Measurements from ENCODE around the gene IL34.

The IL34 gene

DNA sequence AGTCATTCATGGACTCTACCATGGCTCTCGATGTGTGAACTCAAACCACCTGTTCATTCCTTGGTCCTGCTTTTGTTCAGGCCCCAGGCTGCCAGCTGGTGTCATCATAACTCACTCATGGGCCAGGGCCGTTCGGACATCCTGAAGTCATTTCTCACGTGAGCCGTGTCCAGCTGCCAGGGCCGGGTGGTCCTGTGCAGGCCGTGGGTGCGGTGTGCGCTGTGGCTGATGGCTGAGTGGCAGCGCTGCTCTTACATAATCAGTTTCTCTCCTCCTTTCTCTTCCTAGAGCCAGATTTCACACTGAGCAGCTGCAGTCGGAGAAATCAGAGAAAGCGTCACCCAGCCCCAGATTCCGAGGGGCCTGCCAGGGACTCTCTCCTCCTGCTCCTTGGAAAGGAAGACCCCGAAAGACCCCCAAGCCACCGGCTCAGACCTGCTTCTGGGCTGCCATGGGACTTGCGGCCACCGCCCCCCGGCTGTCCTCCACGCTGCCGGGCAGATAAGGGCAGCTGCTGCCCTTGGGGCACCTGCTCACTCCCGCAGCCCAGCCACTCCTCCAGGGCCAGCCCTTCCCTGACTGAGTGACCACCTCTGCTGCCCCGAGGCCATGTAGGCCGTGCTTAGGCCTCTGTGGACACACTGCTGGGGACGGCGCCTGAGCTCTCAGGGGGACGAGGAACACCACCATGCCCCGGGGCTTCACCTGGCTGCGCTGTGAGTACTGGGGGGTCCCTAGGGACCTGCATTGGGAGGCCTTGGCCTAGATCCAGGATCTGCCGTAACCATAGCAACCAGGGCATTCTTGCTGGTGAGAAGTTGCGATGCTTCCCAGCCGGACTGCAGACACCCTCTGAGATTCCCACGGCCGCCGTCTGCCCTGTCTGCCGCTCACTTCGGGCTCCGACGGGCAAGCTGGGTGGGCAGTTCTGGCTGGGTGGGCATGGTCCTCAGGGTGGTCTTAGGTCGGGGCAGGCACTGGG lies at the start of gene IL34:
TSS of gene IL34 (plus strand) at position 300 of the 982 bp plus-strand sequence. CDS start at position 689, 389 bp downstream.
- H3K9ac ChIP-seq (ENCODE audit: low read length), result no peak within 1 kb of the TSS
- no peak within 1 kb of the TSS for H3K4me3 ChIP-seq (ENCODE audit: low read length)

DNA sequence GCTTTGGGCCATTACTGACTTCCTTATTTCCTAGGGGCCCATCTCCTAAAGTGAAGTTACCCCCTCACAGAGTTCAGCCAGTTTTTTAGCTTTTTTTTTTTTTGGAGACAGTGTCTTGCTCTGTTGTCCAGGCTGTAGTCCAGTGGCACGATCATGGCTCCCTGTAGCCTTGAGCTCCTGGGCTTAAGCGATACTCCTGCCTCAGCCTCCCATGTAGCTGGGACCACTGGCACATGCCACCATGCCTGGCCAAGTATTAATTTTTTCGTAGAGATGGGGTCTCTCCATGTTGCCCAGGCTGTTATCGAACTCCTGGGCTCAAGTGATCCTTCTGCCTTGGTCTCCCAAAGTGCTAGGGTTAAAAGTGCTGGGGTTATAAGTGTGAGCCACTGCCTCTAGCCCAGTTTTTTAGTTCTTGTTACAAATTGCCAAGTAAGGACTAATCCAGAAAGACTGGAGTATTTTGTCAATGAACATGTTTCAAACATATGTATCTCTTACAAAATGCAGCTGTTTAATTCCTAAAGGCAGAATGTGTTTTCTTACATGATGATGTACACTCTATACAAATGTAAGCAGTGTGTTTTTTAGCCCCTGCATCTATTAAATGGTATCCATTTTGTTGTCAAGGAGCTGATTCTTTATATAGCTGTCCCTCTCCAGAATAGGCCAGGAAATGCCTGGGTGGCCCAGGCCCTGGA lies 49.1 kb upstream of the IL34 start:
- no peak overlapping the region for H3K9ac ChIP-seq (ENCODE audit: low read length)
- H3K4me1 ChIP-seq (ENCODE audit: control insufficient read depth, low read depth, low read length), result no peaks in the 10 kb centered on the region
- H3K4me3 ChIP-seq (ENCODE audit: low read length), result no peak overlapping the region
- no peaks in the 10 kb centered on the region for H3K9me3 ChIP-seq (ENCODE audit: control insufficient read depth, low read depth, low read length)
- H3K27ac ChIP-seq (ENCODE audit: low read length), result no peak overlapping the region
- no peaks in the 10 kb centered on the region for H3K36me3 ChIP-seq (ENCODE audit: control insufficient read depth, low read depth, low read length)
- H3K27me3 ChIP-seq (ENCODE audit: control insufficient read depth, insufficient read depth, low read length), result no peaks in the 10 kb centered on the region

More for the DNA sequence above, at the start of gene IL34:
- no peaks in the 10 kb centered on the region for H3K36me3 ChIP-seq (ENCODE audit: control insufficient read depth, low read depth, low read length)
- no peaks in the 10 kb centered on the region for H3K27me3 ChIP-seq (ENCODE audit: control insufficient read depth, insufficient read depth, low read length)
- no peaks in the 10 kb centered on the region for H3K9me3 ChIP-seq (ENCODE audit: control insufficient read depth, low read depth, low read length)
- no peak within 1 kb of the TSS for H3K27ac ChIP-seq (ENCODE audit: low read length)
- H3K4me1 ChIP-seq (ENCODE audit: control insufficient read depth, low read depth, low read length), result no peaks in the 10 kb centered on the region

DNA sequence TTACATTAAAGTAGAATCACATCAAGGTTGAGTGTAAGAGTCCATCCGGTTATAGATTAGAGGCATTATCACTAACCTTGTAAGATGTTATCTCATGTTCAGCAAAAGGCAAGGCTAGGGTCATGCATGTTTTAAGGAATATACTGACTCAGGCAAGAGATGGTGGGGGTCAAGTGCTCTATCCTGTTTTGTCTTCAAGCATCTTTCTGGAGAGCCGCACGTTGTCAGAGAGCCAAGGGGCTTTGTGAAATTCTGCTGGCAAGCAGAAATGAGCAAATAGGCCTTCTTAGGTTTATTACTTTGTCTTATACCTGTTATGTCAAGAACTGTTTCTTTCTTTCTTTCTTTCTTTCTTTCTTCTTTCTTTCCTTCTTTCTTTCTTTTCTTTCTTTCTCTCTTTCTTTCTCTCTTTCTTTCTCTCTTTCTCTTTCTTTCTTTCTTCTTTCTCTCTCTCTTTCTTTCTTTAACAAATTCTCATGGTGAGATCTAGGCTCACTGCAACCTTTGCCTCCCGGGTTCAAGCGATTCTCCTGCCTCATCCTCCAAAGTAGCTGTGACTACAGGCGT lies 47.3 kb upstream of the IL34 start:
- no peaks in the 10 kb centered on the region for H3K36me3 ChIP-seq (ENCODE audit: control insufficient read depth, low read depth, low read length)
- no peak overlapping the region for H3K9ac ChIP-seq (ENCODE audit: low read length)
- H3K27ac ChIP-seq (ENCODE audit: low read length), result no peak overlapping the region
- no peaks in the 10 kb centered on the region for H3K9me3 ChIP-seq (ENCODE audit: control insufficient read depth, low read depth, low read length)
- no peaks in the 10 kb centered on the region for H3K4me1 ChIP-seq (ENCODE audit: control insufficient read depth, low read depth, low read length)
- no peak overlapping the region for H3K4me3 ChIP-seq (ENCODE audit: low read length)
- H3K27me3 ChIP-seq (ENCODE audit: control insufficient read depth, insufficient read depth, low read length), result no peaks in the 10 kb centered on the region

DNA sequence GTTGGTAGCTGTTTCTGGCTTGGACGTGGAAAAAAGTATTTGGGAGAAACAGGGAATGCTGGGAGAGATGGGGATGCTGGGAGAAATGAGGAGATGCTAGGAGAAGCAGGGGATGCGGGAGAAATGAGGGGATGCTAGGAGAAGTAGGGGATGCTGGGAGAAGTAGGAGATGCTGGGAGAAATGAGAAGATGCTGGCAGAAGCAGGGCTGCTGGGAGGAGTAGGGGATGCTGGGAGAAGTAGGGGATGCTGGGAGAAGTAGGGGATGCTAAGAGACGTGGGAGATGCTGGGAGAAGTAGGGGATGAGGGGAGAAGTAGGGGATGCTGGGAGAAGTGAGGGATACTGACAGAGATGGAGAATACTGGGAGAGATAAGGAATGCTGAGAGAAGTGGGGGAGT lies 45.6 kb upstream of the IL34 start:
- H3K36me3 ChIP-seq (ENCODE audit: control insufficient read depth, low read depth, low read length), result no peaks in the 10 kb centered on the region
- no peak overlapping the region for H3K4me3 ChIP-seq (ENCODE audit: low read length)
- no peak overlapping the region for H3K9ac ChIP-seq (ENCODE audit: low read length)

DNA sequence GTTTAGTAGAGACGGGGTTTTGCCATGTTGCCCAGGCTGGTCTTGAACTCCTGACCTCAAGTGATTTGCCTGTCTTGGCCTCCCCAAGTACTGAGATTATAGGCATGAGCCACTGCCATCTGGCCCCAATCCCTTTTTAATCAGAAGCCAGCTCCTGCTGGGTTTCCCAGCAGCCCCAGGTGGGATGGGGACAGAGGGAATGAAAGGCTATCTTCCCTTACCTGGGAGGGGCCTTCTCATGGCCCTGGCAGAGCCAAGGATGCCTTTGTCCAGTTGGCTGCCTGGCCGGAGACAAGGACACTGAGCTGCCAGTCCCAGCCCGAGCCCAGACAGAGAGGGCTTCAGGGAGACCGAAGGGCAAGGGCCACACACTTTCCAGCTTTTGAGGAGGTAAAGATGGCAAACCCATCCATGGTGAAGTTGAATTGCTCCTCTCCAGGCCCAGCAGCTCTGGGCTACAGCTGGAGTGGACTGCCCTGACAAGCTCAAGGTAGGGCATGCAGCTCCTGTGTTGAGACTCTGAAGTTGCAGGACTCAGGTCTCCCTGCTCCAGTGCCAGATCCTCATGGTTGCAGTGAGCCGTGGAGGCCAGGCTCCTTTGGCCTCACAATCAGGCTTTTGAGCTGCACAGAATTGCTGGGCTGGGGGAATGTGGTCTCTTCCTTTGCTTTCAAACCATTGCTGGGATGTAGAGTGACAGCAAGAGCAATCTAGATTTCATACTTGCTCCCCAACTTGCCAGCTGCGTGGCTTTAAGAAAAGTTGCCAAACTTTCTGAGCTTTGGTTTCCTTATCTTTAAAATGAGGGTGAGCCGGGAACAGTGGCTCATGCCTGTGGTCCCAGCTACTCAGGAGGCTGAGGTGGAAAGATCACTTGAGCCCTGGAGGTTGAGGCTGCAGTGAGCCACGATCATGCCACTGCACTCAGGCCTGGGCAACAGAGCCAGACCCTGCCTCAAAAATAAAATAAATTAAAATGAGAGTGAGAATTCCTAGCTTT lies 44.5 kb upstream of the IL34 start:
- H3K9me3 ChIP-seq (ENCODE audit: control insufficient read depth, low read depth, low read length), result no peaks in the 10 kb centered on the region
- H3K4me3 ChIP-seq (ENCODE audit: low read length), result no peak overlapping the region
- H3K27ac ChIP-seq (ENCODE audit: low read length), result no peak overlapping the region
- H3K27me3 ChIP-seq (ENCODE audit: control insufficient read depth, insufficient read depth, low read length), result no peaks in the 10 kb centered on the region
- no peaks in the 10 kb centered on the region for H3K36me3 ChIP-seq (ENCODE audit: control insufficient read depth, low read depth, low read length)
- no peaks in the 10 kb centered on the region for H3K4me1 ChIP-seq (ENCODE audit: control insufficient read depth, low read depth, low read length)
- H3K9ac ChIP-seq (ENCODE audit: low read length), result no peak overlapping the region

More for the DNA sequence above, 45.6 kb upstream of the IL34 start:
- Histone ChIP-seq H3K27me3 (ENCODE audit: control insufficient read depth, insufficient read depth, low read length) (no peaks in the 10 kb centered on the region), H3K4me1 (ENCODE audit: control insufficient read depth, low read depth, low read length) (no peaks in the 10 kb centered on the region), H3K9me3 (ENCODE audit: control insufficient read depth, low read depth, low read length) (no peaks in the 10 kb centered on the region), H3K27ac (ENCODE audit: low read length) (no peak overlapping the region)

DNA sequence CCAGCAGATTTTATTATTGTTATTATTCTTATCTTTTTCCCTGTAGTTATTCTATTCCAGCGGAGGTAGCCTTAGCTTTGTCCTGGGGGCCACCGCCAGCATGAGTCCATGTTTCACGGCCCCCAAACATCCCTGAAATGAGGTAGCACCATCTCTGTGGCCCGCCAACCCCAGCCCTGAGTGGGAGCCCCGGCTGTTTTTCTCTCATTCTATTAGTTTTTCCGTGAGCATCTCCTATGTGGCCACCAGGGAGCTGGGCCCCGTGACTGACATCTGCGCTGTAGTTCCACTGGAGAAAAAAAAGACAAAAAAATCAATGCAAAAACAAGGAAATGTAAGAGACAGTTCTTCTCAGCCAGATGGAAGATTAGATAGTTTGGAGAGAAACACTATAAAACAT lies 43.5 kb upstream of the IL34 start:
- H3K9me3 ChIP-seq (ENCODE audit: control insufficient read depth, low read depth, low read length), result no peaks in the 10 kb centered on the region
- no peak overlapping the region for H3K9ac ChIP-seq (ENCODE audit: low read length)
- no peak overlapping the region for H3K4me3 ChIP-seq (ENCODE audit: low read length)
- H3K27ac ChIP-seq (ENCODE audit: low read length), result no peak overlapping the region
- no peaks in the 10 kb centered on the region for H3K27me3 ChIP-seq (ENCODE audit: control insufficient read depth, insufficient read depth, low read length)
- no peaks in the 10 kb centered on the region for H3K36me3 ChIP-seq (ENCODE audit: control insufficient read depth, low read depth, low read length)
- H3K4me1 ChIP-seq (ENCODE audit: control insufficient read depth, low read depth, low read length), result no peaks in the 10 kb centered on the region

DNA sequence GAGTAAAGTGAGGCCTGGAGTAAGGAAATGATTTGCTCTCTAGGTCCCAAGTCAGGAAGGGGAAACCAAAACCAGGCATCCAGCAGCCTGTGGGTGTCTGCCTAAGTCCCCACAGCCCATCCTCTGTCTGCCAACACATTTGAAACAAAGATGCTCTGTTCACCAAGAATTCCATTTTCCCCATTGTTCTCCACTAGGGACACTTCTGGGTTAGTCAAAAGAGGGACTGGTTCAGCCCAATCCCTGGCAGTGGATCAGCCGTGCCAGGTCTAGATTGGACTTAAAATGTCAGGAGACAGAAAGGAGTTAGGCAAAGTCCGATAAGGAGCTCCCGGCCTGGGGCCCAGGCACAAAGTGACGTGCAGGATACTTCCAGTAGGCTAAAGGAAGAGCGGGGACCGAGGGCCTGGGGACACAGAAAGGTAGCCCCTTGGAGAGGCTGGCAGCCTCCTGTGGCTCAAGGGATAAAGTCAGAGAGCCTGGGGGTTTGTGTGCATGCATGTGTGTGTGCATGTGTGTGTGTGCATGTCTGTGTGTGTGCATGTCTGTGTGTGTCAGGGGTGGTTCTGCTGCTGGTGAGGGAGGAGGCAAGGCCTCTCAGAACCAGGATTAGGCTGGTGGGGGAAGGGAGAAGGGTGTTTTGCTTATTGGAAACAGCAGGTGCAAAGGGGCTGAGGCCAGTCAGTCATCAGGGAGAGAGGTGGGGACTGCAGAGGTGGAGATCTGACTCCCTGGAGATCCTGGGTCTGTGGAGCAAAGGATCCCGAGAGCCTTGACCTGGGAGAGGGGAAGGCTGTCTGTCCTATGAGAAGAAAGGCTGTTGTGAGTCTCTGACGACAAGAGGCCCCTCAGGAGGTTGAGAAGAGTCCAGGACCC lies 41.7 kb upstream of the IL34 start:
- Histone ChIP-seq H3K9me3 (ENCODE audit: control insufficient read depth, low read depth, low read length) (no peaks in the 10 kb centered on the region), H3K4me1 (ENCODE audit: control insufficient read depth, low read depth, low read length) (no peaks in the 10 kb centered on the region), H3K36me3 (ENCODE audit: control insufficient read depth, low read depth, low read length) (no peaks in the 10 kb centered on the region), H3K27ac (ENCODE audit: low read length) (no peak overlapping the region), H3K9ac (ENCODE audit: low read length) (no peak overlapping the region), H3K27me3 (ENCODE audit: control insufficient read depth, insufficient read depth, low read length) (no peaks in the 10 kb centered on the region), H3K4me3 (ENCODE audit: low read length) (no peak overlapping the region)

DNA sequence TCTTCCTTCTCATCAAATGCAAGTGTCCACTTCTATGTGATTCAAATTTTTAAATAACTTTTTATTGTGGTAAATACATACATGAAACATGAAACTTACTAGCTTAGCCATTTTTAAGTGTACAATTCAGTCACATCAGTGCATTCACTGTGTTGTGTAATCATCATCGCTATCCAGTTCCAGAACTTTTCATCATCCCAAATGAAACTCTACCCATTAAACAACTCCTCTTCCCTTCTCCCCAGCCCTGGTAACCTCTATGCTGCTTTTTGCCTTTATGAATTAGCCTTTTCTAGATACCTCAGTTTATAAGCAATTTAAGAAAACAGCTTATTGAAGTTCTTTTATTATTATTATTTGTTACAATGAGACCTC lies 41.1 kb upstream of the IL34 start:
- H3K4me3 ChIP-seq (ENCODE audit: low read length), result no peak overlapping the region
- no peaks in the 10 kb centered on the region for H3K36me3 ChIP-seq (ENCODE audit: control insufficient read depth, low read depth, low read length)
- H3K27ac ChIP-seq (ENCODE audit: low read length), result no peak overlapping the region
- no peaks in the 10 kb centered on the region for H3K9me3 ChIP-seq (ENCODE audit: control insufficient read depth, low read depth, low read length)
- H3K9ac ChIP-seq (ENCODE audit: low read length), result no peak overlapping the region
- H3K27me3 ChIP-seq (ENCODE audit: control insufficient read depth, insufficient read depth, low read length), result no peaks in the 10 kb centered on the region
- no peaks in the 10 kb centered on the region for H3K4me1 ChIP-seq (ENCODE audit: control insufficient read depth, low read depth, low read length)

DNA sequence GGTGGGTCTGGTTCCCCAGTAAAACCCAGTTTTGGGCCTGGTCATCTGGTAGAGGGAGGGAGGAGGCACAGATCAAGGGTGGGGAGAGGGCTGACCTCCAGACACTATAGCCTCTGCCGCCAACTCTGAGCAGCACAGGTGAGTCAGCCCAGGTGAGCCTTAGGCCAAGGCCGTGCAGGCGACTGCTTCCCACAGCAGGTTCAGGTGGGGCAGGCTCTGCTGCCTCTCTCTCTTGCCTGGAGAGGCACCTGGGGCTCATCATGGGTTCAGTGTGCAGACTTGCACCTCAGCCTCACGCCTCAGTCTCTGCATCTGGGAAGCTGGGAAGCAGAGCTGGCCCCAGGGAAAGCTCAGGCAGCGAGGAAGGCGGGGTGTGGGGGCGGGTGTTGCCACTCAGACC lies 37.8 kb upstream of the IL34 start:
- Histone ChIP-seq H3K9ac (ENCODE audit: low read length) (no peak overlapping the region), H3K27ac (ENCODE audit: low read length) (no peak overlapping the region), H3K4me3 (ENCODE audit: low read length) (no peak overlapping the region), H3K36me3 (ENCODE audit: control insufficient read depth, low read depth, low read length) (peaks cover 3% of the 10 kb centered on the region), H3K9me3 (ENCODE audit: control insufficient read depth, low read depth, low read length) (no peaks in the 10 kb centered on the region), H3K27me3 (ENCODE audit: control insufficient read depth, insufficient read depth, low read length) (no peaks in the 10 kb centered on the region), H3K4me1 (ENCODE audit: control insufficient read depth, low read depth, low read length) (no peaks in the 10 kb centered on the region)

Measured in iPS-18a (cell line).